NCI-H2107 treated with DMSO at 0.1 percent for 48 hours (cell line): ENCODE data around the gene RTP2.
"Not testable (repeated sequence)": the region's sequence is repeated elsewhere in the genome, so short reads cannot be mapped to it uniquely, and the experiment has no call there.

Experiments used
- DNase-seq: peaks from one replicate; lab custom pipeline; 2025; ENCODE audit not compliant: unreplicated experiment; lab: John Stamatoyannopoulos, UW

The RTP2 gene

GRCh38 chr3:187717572-187717971, 15.2 kb upstream of the RTP2 start:
- DNase-seq = no peak

DNA sequence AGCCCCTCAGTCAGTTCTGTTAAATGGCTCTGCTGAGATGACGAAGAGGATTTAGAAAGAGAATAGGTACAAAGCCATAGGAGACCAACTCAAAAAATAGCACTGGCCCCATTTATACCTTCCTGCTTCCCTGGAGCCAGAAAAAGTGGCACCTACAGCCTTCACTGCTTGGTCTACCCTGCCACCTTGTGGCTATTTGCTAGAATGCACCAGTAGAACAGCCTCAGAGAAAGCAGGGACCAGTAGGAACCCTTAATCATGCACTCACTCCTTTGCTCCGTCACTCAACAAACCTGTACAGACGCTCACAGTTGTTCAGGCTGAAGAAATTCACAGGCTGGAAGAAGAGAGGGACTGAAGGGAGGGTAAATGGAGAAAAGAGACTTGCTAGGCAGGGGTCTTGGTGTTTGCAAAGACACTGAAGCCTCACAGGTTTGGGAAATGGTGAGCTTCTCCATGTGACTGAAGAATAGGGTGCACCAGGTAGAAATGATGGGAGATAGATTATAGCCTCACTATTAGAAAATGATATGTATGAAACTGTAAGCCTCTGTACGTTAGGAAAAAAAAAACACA, 12.1 kb upstream of the RTP2 start:
- DNase-seq = peak; percentile 91

DNA sequence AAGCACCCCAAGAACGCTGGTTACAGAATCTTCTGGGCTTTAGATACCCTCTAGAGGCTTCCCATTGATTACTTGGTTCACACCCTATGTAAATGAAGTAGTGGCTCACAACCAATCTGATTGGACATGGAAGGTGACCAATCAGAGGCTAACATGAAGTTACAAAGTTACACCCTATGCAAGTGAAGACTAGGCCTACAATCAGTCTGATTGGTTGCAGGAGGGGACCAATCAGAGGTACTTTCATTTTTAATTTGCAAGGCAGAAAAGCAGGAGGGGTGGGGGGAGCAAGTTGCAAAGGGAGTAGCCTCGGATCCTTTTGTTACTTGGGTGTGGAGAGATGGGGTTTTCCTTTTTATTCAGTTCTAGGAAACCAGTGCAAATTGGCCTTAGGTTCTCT, 11.1 kb upstream of the RTP2 start:
- no peak for DNase-seq

GRCh38 chr3:187709155-187709554, 6.8 kb upstream of the RTP2 start:
- no peak for DNase-seq

- DNase-seq = no peak
These were observed 6.3 kb upstream of the RTP2 start for GRCh38 chr3:187708696-187709095.

DNA sequence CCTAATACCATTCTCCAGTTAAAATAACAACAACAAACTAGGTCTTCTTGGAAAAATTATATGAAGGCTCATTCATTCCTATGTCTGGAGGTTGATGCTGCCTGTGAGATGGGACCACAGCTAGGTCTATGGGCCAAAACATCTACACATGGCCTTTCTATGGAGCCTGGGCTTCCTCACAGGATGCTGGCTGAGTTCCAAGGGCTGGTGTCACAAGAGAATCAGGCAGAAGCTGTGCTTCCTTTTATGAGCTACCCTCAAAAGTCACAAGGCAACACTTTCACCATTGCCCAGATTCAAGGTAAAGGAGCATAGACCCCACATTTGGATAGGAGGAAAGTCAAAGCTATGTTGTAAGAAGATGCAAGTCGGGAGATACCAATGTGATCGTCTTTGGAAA, 4.6 kb upstream of the RTP2 start:
- no peak for DNase-seq

DNA sequence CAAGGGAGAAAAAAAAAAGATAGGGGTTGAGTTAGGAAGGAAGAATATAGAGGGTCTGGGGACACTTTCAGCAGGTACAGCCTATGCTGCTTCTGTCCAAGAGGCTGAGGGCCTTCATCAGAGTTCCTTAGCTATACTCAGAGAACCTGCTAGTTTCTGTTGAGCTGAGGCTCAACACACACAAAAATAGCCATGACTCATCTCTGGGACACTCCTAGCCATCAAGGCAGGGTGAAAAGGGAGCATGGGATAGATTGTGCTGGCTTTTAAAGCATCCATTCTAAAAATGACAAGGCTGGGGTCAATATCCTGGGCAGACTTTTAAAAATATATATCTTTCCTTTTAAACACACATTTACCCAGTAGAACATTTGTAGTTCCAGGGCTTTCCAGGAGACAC, 2.8 kb upstream of the RTP2 start:
- DNase-seq = no peak

DNA sequence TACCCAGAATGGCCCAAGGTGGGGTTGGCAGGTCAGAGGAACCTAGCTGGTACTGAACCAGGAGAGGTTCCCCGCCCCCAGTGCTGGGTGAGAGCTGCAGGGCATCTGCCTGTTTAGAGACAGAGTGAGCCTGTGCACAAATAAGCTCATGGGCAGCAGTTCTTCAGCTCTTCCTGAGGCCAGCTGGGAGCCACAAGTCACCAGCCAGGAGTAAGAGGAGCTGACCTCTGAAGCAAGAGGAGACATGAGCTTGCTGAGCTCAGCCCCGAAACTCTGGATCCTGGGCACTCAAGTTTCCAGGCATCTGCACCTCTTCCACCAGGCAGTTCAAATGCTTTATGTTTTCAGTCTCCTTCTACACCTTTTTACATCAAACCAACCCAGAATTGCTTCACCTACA, 2.1 kb downstream of the RTP2 start:
- no peak for DNase-seq

DNA sequence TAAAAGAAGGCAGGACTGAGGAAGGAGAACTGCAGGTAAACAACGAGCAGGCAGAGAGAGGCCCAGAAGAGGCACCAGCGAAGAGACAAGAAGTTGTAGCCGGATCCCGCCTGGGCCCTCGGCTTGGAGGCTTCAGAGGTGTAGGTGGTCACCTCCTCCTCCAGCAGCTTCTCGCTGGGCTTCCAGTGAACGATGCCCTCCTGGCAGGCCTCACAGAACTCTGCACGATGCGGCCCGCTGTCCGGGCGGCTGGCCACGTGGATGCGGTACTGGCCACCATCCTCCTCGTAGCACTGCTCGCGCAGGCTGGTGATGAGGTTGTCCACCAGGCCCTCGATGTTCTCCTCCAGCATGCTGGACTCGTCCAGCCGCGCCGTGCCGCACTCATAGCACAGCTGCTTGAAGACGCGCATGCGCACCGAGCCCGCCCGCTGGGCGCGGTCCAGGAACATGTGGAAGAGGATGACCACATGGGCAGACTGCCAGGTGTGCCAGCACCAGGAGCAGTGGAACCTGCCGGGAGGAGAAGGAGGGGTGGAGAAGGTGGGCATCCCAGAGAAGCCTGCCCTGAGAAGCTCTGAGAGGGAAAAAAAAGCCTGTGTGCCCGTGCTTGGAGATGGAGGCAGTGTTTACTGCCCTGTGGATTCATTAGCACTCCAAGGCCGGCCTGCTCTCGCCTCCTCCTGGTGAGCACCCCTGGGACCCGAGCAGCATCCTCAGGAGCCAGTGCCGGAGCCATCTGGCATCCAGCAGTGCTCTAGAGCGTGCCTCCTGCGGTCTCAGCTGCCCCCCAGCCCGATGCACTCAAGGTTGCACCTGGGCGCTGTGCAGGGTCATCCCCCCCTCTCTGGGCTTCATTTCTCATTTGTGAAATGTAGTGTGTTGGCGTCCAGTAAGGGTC, 3.6 kb downstream of the RTP2 start:
- no peak for DNase-seq

DNA sequence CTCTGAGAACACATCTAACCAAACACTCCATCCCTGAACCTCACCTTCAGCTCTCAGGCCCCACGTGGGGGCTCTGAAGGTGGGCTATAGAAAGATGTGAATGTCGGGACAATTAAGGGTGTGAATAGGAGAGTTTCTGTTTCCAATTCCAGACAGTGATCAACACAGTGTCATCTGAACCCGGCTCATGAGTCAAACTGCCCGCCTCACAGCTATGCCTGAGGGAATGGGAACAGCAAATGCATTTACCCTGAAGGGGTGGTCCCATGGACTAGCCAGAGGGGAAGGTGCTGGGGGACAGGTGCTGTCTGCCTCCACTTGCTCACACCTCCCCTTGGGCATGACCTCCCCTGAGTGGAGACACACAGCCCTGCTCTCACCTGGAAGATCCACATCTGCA, 6.3 kb downstream of the RTP2 start:
- no peak for DNase-seq

GRCh38 chr3:187695449-187695848, 6.9 kb downstream of the RTP2 start:
- no peak for DNase-seq

DNA sequence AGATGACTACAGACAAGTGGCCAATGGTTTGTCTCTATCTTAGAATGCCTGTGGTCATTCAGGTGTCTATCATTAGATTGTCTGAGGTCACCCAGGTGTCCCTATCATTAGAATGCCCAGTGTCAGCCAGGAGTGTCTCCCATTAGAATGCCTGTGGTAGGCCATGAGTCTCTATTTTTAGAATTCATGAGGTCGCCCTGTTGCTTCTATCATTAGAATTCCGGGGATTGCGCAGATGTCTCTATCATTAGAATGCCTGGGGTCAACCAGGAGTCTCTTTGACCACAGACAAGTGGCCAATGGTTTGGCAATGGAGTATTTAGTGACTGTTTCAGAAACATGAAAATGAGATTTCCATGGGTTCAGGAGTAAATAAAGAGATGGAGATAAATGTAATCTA, 7.6 kb downstream of the RTP2 start:
- no peak for DNase-seq

DNA sequence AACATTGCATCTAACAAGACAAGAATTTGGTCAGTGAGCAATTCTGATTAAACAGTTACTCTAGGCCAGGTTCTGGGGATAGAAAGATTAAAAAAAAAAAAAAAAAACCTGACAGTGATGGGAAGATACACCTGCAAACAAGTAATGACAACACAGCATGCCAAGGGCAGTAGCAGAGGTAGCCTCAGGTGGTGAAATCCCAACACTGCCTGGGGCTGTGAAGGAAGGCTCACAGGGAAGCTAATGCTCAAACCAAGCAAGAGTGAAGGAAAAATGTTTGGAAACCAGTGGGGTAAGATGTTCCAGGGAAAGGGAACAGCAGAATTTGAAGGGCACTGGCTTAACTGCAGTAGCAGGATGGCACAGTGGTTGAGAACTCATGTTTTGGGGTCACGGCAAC, 8.9 kb downstream of the RTP2 start:
- DNase-seq = no peak

DNA sequence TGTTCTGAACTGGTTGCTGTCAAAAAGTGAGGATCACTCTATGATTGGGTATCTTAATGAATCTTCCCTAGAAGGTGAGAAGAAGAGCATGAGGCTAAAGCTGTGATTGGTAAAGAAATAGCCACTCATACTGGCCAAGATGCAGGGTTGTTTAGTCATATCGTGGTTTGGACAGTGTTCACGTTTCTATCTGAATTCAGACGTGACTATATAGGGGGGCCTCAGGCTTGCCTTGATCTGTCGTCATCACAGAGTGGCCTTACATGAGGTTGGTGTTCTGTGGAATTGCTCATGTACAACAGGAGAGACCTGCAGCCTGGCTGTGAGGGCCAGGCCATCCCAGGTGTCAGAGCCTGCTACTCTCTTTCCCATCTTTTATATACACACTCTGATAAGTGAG, 12.4 kb downstream of the RTP2 start:
- no peak for DNase-seq

DNA sequence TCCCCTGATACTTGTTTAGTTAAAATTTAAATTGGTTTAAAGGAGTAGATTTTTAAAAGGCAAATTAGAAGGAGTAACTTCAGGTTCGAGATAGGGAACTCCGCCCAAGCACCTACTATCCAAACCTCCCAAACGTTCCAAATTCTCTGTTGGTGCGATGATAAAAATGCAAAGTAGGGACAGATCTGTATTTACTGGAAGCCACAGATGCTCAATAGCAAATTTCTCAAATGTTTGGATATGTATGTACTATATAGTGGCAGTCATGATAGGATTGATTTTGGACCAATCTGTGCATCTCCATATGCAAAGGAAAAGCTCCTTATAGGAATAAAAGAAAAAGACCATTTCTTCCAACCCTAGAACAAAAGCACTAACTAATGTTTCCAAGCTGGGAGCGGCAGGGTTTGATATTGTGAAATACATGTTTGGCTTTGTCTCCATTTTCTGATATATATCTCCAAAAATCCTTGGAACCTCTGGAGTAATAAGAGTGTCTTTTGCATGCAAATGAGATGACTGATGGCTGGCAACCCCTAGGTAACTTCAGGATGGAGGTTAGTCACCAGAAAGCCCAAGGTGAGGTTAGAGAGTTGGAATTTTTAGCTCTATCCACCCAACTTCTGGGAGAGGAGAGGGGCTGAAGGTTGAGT, 15.6 kb downstream of the RTP2 start:
- DNase-seq = no peak

GRCh38 chr3:187685948-187686347, 16.4 kb downstream of the RTP2 start:
- no peak for DNase-seq

DNA sequence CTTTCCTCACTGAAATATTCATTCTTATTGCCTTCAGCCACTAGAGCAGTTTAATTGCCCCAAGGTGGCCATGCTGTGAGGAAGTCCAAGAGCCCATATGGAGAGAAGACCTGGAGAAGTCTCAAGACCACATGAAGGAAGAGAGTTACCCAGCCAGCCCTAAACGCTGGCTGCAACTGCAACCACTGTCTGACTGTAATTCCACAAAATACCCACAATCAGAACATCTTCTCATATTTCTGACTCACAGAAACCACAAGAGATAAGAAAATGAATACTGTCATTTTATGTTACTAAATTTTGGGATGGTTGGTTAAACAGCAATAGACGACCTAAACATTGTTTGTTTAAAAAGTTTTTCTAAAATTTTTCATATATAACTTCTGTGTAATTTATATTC, 17.5 kb downstream of the RTP2 start:
- no peak for DNase-seq

GRCh38 chr3:187684444-187684843, 17.9 kb downstream of the RTP2 start:
- no peak for DNase-seq

DNA sequence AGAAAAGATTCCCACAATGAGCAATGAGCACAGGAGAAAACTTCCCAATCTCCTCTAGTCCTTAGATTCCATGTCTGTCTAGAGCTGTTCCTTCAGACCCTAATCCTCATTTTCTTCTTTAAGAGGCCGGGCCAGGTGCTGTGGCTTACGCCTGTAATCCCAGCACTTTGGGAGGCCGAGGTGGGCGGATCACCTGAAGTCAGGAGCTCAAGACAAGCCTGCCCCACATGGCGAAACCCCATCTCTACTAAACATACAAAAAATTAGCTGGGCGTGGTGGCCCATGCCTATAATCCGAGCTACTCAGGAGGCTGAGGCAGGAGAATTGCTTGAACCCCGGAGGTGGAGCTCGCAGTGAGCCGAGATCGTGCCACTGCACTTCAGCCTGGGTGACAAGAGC, 20.6 kb downstream of the RTP2 start:
- DNase-seq = not testable (repeated sequence)

DNA sequence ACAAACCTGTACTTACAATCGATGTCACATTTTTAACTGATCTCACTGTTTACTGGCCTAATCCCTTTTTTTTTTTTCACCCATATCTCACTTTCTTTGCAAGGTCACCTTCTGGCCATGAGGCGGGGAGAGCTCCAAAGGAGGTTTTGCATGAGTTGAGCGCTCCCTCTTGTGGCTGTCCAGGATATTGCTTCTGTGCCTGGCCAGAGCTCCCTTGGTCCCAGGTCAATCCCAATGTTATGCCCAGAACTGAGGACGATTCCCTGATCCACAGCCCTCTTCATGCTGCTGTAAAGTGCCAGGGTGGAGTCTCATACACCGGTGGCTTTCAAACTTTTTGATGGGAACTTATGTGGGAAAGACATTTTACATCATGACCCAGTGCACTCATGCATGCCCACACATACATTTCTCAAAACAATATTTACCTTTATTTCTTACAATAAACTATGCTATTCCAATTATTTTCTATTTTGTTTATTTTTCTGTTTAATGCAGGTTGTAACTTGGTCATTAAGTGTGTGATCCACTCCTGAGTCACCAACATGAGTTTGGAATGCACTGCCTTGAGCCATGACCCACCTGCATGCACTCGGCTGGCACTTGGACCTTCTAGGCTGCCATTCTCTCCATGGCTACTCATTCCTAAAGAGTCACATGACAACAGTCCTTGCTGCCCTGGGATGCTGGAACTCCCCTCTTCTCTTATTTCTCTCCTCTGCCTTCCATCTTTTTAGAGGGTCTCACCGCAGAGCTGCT, 22.5 kb downstream of the RTP2 start:
- DNase-seq = peak; percentile 84

DNA sequence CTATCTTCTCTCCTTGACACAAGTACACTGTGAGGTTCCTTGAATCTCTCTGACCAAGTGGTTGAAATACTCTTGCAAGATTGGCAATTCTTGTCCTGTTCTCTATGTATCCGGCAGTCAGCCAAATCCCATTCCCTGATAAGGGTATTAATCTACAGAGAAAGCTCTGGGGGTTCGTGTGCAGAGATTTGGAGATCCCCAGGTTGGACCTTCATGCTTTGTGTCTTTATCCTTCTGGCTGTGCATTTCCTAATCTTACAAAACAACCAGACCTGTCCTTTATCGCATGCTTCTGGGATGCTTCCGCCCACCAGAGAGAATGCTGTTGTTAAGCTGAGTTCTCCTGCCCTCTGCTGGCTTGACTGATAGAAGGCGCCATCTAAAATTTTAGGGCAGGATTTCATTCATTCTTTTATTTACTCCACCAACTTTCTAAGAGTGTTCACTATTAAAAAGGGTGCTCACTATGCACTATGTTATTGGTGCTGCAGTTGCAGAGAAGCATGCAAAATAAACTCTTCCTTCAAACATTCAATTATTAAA, 23.6 kb downstream of the RTP2 start:
- peak; percentile 80 for DNase-seq
